HG02623 (cell line): Measurements from ENCODE around the gene WDR82.
A peak's percentile ranks its signal among the peaks of the same experiment; 100 is the strongest.
"Not testable (repeated sequence)": the region's sequence is repeated elsewhere in the genome, so short reads cannot be mapped to it uniquely, and the experiment has no call there.

Experiments used
- ATAC-seq: cut with Tn5 transposase; IDR thresholded peaks from one replicate; pipeline ENCODE4 v1.9.1; 2021; ENCODE audit warnings: moderate library complexity; ENCODE audit not compliant: unreplicated experiment

Gene WDR82

DNA sequence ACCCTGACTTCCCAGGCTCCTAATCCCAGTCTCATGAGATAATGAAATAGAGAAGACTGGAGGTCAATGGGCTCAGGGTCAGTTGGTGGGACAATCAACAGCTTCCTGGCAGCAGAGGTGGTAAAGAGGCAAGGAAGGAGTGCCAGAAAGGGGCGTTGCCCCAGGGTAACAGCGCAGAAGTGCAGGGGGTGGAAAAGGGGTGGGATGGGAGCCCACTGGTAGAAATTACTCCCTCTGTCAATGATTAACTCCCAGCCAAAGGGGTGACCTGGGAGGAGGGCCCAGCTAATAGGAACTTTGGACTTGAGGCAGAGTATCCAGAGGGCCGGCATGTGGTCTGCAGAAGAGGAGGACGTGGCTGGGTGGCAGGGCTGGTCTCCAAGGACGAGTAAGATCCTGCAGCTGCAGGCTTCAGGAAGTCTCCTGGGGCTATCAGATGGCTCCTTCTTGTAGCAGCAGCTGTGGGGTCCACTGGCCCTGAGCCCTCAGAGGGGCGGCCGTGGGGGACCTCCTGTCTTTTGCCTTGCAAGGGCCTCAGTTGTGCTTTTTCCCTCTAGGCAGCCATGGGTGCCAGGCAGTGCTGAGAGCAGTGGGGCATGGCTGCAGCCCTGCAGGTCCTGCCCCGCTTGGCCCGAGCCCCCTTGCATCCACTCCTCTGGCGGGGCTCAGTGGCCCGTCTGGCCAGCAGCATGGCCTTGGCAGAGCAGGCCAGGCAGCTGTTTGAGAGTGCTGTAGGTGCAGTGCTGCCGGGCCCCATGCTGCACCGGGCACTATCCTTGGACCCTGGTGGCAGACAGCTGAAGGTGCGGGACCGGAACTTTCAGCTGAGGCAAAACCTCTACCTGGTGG is 11.5 kb upstream of the WDR82 start:
- ATAC-seq = no peak

DNA sequence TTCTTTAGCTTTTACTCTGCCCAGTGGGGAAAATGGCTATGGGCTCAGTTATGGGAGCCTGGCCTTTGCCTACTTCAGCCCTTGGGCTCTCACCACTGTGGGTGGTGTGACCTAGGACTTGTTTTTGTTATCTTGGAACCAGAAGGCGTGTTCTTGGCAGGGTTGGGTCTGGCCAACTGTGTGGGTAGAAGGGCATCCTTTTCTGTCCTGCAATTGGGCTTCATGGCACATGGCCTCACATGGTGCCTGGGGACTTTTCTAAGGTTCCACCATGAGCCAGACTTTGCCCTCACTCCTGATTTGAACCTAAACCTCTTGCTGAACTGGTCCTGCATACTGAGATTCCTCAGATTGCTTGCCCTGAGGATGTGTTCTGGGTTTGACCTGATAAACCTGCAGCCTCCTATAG is 10.9 kb upstream of the WDR82 start:
- ATAC-seq = no peak

DNA sequence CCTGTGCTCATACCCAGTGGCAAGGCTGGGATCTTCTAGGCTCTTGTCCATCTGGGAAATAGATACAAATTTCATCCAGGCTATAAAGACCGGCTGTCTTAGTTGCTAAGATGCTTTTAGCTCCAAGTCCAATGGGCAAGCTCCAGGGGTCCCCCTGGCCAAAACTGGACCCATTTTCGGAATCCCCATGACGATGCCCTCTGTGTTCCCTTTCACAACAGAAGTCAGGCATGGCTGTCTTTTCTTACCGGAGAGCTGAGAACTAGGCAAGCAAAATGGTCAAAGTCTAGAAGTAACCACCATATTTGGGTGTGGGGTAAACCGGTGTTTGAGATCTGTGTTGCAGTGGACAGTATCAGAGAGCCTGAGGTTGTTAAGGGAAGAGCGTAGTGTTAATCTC is 10.2 kb upstream of the WDR82 start:
- ATAC-seq = no peak

DNA sequence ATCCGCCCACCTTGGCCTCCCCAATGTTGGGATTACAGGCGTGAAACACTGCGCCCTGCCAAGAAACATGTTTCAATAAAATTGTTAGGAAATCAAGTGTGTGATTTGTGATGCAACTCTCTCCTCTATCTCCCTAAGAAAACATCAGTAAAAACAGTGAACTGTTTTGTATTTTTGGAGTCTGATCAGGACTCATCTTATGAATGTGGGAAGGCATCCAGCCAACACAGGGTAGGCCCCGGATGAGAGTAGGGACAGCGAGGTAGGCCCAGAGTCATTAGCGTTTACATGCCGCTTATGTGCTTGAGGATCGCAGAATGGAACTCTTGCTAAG is 8.3 kb upstream of the WDR82 start:
- ATAC-seq = no peak

DNA sequence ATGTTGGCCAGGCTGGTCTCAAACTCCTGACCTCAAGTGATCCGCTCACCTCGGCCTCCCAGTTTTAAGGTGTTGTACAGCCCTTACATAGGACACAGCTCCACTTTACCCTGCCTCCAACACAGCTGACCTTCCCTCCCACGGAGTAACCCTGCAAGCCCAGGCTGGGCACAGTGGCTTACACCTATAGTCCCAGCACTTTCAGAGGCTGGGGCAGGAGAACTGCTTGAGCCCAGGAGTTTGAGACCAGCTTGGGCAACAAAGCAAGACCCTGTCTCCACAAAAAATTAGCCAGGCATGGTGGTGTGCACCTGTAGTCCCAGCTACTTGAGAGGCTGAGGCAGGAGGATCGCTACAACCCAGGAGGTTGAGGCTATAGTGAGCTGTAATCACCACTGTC is 5.6 kb upstream of the WDR82 start:
- not testable (repeated sequence) for ATAC-seq

DNA sequence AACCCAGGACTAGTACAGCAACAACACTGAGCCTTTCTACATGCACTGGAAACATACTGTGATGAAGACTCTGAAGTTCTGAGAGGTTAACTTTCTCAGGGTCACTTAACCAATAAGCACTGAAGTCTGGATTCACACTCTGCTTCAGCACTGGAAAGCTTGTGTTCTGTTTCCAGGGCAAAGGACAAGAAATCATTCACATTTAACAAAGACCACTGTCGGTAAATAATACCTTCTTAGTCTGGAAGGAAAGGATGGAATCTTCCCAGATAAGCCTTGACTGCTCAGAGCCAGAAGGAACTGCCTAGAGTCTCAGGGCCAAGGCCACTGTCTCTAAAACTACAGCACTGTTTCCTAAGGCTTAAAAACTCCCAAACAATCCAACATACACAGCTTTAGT is 4.9 kb upstream of the WDR82 start:
- ATAC-seq = no peak

DNA sequence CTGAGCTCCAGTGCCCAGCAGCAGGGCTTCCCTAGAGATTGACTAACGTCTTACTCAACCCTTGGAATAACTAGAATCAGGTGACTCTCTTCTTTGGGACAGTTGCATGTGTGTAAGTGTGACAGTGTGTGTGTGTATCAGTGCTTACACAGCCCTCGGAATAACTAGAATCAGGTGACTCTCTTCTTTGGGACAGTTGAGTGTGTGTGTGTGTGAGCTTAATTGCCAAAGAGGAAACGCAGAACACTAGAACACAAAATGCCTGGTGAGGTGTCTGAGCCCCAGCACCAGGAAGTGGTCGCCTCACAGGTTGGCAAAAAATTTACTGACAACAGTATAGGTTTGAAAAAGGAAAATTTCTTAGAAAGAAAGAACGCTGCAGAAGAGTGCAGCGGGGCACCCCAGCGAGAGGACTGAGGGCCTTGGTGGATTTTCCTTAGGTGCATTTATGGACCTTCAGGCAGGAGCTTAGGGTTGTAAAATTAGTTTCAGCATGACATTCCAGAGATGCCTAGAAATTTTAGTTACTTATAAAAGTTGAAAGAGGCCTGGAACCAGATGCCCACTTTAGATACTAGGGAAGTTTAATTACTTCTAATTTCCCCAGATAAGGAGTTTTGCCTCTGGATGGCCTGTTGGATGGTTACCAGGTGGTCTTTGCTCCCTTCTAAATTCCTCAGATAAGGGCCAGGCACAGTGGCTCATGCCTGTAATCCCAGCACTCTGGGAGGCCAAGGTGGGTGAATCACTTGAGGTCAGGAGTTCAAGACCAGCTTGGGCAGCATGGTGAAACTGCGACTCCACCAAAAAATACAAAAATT is 3.7 kb upstream of the WDR82 start:
- no peak for ATAC-seq

DNA sequence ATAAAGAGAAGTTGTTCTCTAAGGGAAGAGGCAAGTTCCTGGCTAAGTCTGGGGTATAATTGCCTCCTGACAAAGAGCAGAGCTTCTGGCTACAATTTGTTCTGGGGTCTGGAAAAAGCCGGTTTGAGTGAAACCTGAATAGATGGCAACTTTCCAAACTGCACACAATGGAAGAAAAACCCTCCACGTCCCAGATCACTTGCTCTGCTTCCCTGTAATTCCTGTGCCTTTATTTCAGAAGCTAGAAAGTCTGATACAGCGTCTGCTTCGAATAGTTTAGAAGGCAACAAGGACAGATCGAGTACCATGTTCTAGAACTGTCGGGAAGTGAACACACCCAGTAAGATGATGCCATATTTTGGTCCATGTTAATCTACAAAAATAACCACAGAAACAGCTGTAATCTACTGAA is 1.6 kb upstream of the WDR82 start:
- no peak for ATAC-seq

DNA sequence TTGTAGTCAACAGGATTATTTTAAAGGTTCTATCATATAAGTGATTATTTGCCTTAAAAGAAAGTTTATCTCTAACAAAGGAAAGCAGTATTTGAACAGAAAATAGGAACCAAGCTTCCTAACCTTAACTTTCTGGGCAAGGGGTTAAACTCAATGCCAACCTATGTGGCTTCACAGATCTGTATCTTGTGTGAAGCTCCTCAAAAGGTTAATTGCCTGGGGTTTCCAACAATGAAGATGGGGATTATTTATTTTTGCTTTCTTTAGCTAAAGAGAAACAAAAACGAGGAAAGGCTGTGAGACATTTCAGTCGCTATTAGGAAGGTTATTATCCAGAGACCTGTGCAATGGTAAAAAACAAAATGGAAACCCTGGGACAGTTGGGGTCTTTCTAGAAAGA is 1.1 kb upstream of the WDR82 start:
- no peak for ATAC-seq

DNA sequence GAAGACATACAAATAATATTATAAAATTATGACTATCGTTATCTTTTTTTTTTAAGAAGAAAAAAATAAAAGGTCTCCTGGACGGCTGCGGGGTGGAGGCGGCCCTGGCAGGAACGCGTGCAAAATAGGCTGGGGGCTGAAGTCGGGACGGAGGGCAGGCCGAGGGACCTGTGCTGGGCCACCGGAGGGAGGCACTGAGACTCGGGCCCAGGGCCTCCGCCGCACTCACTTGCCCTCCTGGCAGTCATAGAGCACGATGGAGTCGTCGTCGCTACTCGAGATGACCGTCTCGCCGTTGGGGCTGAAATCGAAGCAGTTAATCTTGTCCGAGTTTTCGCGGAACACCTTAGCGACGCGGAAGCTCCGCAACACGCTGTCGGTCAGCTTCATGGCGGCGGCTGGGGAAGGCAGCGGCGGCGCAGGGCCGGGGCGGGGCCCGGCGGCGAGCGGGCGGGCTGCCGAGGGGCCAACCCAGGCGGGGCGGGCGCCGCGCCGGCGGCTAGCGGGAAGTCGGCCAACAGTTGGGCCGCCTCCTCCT is 408 bp downstream of the WDR82 start:
- peak; percentile 56 for ATAC-seq

DNA sequence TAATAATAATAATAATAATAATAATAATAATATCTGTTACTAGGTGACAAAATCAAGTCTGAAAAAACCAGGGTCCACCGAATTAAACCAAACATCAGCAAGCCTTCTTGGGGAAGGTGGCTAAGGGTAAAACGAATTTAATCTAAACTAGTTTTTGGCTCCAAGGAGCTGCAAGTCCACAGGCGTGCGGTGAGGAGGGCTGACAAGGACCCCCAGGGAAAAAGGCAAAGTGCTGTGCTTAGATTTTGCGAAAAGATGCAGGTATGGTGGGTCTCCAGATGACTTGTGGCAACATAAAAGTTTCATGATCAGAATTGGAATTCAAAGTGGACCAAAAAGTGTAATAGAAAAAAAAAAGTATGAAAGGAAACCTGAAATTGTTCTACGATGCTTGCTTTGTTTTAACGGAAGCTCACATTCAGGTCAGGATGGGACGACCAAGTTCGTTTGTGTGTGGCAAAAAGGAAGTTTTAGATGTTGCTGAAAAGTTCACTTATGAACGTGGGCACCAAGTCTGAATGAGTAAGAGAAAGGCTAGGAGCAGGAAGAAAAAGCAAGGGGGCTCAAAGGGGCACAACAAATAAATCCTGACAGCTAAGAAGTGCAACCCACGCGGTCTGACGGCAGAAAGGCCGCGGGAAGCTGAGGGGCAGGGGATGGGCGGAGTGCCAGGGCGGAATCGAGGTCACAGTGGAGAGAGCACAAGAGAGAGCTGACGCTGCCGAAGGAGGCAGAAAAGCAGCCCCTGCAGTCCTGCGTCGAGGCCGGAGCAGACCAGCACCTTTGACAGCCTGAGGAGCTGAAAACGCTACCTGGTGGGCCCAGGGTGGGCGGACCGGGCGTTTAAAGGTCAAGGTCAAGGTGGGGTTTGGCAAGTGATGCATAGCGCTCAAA is 1.1 kb downstream of the WDR82 start:
- no peak for ATAC-seq

DNA sequence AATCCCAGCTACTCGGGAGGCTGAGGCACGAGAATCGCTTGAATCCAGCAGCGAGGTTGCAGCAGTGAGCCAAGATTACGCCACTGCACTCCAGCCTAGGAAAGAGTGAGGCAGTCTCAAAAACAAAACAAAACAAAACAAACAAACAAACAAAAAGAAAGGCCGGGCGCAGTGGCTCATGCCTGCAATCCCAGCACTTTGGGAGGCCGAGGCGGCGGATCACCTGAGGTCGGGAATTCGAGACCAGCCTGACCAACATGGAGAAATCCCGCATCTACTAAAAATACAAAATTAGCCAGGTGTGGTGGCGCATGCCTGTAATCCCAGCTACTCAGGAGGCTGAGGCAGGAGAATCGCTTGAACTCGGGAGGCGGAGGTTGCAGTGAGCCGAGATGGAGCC is 3.7 kb downstream of the WDR82 start:
- ATAC-seq = not testable (repeated sequence)

DNA sequence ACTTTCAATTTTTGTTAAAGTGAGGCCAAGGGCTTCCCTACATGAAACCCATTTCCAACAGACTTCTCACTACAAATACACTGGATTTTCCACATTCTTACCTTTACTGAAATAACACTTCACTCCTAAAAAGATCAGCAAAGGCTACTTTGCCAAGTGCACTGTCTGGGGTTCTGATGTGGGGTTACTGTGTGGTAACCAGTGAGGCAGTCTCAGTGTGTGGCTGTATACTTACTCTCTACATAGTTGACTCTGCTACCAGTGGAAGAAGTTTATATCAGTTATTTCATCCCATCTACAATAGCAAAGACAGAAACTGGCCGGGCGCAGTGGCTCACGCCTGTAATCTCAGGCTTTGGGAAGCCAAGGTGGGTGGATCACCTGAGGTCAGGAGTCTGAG is 5.6 kb downstream of the WDR82 start:
- ATAC-seq = no peak

DNA sequence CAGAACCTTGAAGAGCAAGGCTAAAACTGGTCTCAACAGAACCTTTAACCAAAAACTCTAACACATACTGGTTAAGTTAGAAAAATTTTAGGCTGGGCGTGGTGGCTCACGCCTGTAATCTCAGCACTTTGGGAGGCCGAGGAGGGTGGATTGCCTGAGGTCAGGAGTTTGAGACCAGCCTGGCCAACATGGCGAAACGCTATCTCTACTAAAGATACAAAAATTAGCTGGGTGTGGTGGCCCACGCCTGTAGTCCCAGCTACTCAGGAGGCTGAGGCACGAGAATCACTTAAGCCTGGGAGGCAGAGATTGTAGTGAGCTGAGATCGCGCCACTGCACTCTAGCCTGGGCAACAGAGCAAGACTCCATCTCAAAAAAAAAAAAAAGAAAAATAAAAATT is 6.3 kb downstream of the WDR82 start:
- not testable (repeated sequence) for ATAC-seq

DNA sequence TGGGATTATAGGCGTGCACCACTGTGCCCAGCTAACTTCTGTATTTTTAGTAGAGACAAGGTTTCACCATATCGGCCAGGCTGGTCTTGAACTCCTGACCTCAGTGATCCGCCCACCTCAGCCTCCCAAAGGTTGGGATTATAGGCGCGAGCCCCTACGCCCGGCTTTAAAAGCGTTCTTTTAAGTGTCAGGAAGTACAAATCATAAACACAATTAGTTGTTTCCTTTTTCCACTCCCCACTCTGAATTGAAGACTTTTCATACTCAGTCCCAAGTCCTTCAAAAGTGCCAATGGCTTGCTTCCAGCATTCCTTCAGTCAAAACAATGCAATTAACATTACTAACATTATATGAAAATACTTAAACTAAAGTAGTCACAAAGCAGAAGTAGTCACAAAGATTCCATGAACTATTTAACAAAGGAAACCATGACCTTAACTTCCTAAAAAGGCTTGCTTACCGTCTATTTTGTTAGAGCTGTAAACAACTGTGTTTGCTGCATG is 8.1 kb downstream of the WDR82 start:
- no peak for ATAC-seq

DNA sequence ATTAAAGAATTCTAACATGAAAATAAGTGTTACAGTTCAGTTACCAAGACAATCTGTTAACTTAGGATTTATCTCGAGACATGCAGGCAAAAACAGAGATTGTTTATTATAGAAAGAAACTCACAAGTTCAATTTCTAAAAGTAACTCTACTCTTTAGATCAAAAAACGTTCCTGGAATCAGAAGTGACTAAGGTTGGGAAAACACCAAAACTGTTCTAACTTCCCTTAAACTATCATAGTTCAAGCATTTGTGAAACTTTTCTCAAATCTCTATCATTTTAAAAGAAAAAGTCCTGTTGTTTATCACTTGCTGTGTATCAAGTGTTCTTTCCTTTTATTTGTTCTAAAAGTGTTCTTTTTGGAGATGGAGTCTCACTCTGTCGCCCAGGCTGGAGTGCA is 8.7 kb downstream of the WDR82 start:
- ATAC-seq = no peak

DNA sequence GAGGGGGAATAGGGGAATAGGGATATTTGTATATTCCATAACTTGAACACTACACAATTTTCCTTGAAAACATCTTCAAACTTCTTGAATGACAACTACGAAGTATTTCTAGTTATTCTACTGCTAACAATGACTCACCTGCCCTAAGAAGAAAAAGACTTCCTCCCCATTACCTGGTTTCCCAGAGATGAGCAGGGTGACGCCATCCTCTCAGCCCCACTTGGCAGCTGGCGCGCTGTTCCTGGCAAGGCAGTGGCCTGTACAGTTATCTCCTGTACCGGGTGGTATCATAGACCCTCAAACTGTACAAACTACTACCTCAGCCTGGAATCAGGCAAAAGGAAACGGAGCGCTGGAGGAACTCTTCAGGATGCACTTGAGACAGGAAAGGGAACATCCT is 10.4 kb downstream of the WDR82 start:
- no peak for ATAC-seq

DNA sequence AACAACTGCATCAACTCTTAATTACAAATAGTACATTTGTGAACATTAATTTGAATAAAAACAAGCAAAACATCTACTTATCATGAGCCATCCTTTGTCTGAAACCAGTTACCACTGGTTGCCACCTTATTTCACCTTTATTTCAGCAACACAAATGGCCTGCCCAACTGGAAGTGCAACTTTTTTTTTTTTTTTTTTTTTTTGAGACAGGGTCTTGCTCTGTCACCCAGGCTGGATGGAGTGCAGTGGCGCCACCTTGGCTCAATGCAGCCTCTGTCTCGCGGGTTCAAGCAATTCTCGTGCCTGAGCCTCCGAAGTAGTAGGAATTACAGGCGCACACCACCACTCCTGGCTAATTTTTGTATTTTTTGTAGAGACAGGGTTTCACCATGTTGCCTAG is 13.1 kb downstream of the WDR82 start:
- no peak for ATAC-seq

DNA sequence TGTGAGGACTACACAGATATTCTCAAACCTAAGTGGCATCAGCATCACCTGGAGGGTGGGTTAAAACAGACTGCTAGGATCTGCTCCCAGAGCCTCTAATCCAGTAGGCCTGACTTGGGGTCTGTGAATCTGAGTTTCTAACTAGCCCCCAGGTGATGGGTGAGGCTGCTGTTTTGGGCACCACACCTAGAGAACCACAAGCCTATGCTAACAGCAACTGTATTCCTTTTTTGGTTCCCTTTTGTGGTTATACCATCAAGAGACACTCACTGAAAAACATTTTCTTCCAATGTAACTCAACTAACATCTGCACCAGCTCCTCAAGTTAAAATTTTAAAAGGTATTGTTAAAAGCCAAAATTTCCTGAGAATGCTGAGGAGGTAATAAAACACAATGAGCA is 16.0 kb downstream of the WDR82 start:
- no peak for ATAC-seq

DNA sequence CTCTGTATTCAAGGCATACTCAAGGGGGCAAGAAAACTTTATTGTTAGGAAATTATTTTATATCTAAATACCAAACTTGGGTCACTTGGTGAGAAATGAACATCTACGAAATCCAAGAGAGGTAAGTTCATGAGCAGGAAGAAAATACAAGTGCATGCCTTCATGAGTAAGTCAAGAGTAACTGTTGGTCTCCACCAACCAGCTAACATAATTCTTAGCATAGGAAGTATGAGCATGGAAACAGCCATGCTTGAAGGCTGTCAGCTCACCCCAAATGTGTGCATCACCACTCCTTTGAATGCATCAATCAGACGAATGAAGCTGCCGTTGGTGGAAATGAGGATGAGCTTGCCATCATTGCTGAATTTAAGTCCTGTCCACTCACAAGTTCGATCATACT is 19.0 kb downstream of the WDR82 start:
- ATAC-seq = no peak

DNA sequence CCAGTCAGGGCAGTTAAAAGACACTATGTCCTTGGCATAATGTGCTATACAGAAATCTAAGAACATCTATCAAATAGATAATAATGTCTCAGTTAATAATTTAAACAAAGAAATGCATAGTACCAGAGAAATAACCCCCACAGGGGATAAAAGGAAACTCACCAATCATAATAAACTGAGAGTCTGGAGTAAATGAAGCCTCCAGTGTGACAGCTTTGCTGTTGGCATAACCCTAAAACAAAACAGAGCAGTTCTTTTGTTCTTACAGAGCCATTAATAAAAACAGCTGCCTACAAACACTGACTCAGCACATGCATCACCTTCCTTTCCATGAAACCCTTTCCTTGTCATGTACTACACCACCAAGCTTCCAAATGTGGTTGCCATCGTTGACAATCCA is 19.4 kb downstream of the WDR82 start:
- no peak for ATAC-seq
